ENCODE measurements around the gene MBOAT1.

Gene MBOAT1

GRCh38 chr6:20134613-20135012 lies 77.7 kb downstream of the MBOAT1 start:
- TF ChIP-seq RAD21 (IDR thresholded peaks at IDR 0.05; ENCODE audit: low read depth), result no peak
- no peak for TF ChIP-seq CREB1 (IDR thresholded peaks at IDR 0.05; ENCODE audit: low read depth)
- no peak for TF ChIP-seq MAX (IDR thresholded peaks at IDR 0.05)
- no peak for TF ChIP-seq FOXM1 (IDR thresholded peaks at IDR 0.05; ENCODE audit: borderline replicate concordance, low read depth)
- no peak for TF ChIP-seq YY1 (IDR thresholded peaks at IDR 0.05; ENCODE audit: low read depth)
- no peak for TF ChIP-seq EGR1 (IDR thresholded peaks at IDR 0.05)
- TF ChIP-seq TEAD4 (IDR thresholded peaks at IDR 0.05), result no peak
- no peak for TF ChIP-seq USF1 (IDR thresholded peaks at IDR 0.05)
- no peak for TF ChIP-seq CEBPB (IDR thresholded peaks at IDR 0.05)
- TF ChIP-seq EP300 (IDR thresholded peaks at IDR 0.05; ENCODE audit: borderline replicate concordance), result no peak
- TF ChIP-seq TAF1 (IDR thresholded peaks at IDR 0.05; ENCODE audit: low read depth), result no peak
- TF ChIP-seq ZBTB7A (IDR thresholded peaks at IDR 0.05; ENCODE audit: low read depth), result no peak
- no peak for TF ChIP-seq NFIC (IDR thresholded peaks at IDR 0.05)
- no peak for TF ChIP-seq TCF12 (IDR thresholded peaks at IDR 0.05; ENCODE audit: low read depth)
- TF ChIP-seq REST (IDR thresholded peaks at IDR 0.05; ENCODE audit: low read depth), result no peak

- no peak for TF ChIP-seq CEBPB (IDR thresholded peaks at IDR 0.05)
- TF ChIP-seq EP300 (IDR thresholded peaks at IDR 0.05; ENCODE audit: borderline replicate concordance), result no peak
- TF ChIP-seq CREB1 (IDR thresholded peaks at IDR 0.05; ENCODE audit: low read depth), result no peak
- no peak for TF ChIP-seq EGR1 (IDR thresholded peaks at IDR 0.05)
- no peak for TF ChIP-seq USF1 (IDR thresholded peaks at IDR 0.05)
- no peak for TF ChIP-seq YY1 (IDR thresholded peaks at IDR 0.05; ENCODE audit: low read depth)
- no peak for TF ChIP-seq TCF12 (IDR thresholded peaks at IDR 0.05; ENCODE audit: low read depth)
- TF ChIP-seq REST (IDR thresholded peaks at IDR 0.05; ENCODE audit: low read depth), result no peak
- no peak for TF ChIP-seq TEAD4 (IDR thresholded peaks at IDR 0.05)
- TF ChIP-seq NFIC (IDR thresholded peaks at IDR 0.05), result no peak
- no peak for TF ChIP-seq MAX (IDR thresholded peaks at IDR 0.05)
- no peak for TF ChIP-seq TAF1 (IDR thresholded peaks at IDR 0.05; ENCODE audit: low read depth)
- TF ChIP-seq ZBTB7A (IDR thresholded peaks at IDR 0.05; ENCODE audit: low read depth), result no peak
- TF ChIP-seq FOXM1 (IDR thresholded peaks at IDR 0.05; ENCODE audit: borderline replicate concordance, low read depth), result no peak
- no peak for TF ChIP-seq RAD21 (IDR thresholded peaks at IDR 0.05; ENCODE audit: low read depth)
Measured at GRCh38 chr6:20129290-20130088, 82.8 kb downstream of the MBOAT1 start.

GRCh38 chr6:20128018-20128417 lies 84.3 kb downstream of the MBOAT1 start:
- no peak for TF ChIP-seq NFIC (IDR thresholded peaks at IDR 0.05)
- no peak for TF ChIP-seq REST (IDR thresholded peaks at IDR 0.05; ENCODE audit: low read depth)
- TF ChIP-seq RAD21 (IDR thresholded peaks at IDR 0.05; ENCODE audit: low read depth), result no peak
- no peak for TF ChIP-seq EP300 (IDR thresholded peaks at IDR 0.05; ENCODE audit: borderline replicate concordance)
- no peak for TF ChIP-seq EGR1 (IDR thresholded peaks at IDR 0.05)
- TF ChIP-seq ZBTB7A (IDR thresholded peaks at IDR 0.05; ENCODE audit: low read depth), result no peak
- no peak for TF ChIP-seq TCF12 (IDR thresholded peaks at IDR 0.05; ENCODE audit: low read depth)
- no peak for TF ChIP-seq YY1 (IDR thresholded peaks at IDR 0.05; ENCODE audit: low read depth)
- no peak for TF ChIP-seq USF1 (IDR thresholded peaks at IDR 0.05)
- TF ChIP-seq MAX (IDR thresholded peaks at IDR 0.05), result no peak
- no peak for TF ChIP-seq CEBPB (IDR thresholded peaks at IDR 0.05)
- TF ChIP-seq TEAD4 (IDR thresholded peaks at IDR 0.05), result no peak
- TF ChIP-seq CREB1 (IDR thresholded peaks at IDR 0.05; ENCODE audit: low read depth), result no peak
- no peak for TF ChIP-seq TAF1 (IDR thresholded peaks at IDR 0.05; ENCODE audit: low read depth)
